ENCODE results near the gene RALGAPA1. TPM values are rescaled to one million over a fixed set of nuclear protein-coding genes. Genes with fewer than 3 reads are reported as not detected.
"Not testable (repeated sequence)": the region's sequence is repeated elsewhere in the genome, so short reads cannot be mapped to it uniquely, and the experiment has no call there.

The RALGAPA1 gene
- total RNA-seq (10 to 100 TPM; 74.0 to 74.2 TPM), polyA plus RNA-seq (10 to 100 TPM; 15.3 to 25.9 (median 17.2) TPM), total RNA-seq (79.5 to 133 (median 92.1) reads per million in 6 experiments)

DNA sequence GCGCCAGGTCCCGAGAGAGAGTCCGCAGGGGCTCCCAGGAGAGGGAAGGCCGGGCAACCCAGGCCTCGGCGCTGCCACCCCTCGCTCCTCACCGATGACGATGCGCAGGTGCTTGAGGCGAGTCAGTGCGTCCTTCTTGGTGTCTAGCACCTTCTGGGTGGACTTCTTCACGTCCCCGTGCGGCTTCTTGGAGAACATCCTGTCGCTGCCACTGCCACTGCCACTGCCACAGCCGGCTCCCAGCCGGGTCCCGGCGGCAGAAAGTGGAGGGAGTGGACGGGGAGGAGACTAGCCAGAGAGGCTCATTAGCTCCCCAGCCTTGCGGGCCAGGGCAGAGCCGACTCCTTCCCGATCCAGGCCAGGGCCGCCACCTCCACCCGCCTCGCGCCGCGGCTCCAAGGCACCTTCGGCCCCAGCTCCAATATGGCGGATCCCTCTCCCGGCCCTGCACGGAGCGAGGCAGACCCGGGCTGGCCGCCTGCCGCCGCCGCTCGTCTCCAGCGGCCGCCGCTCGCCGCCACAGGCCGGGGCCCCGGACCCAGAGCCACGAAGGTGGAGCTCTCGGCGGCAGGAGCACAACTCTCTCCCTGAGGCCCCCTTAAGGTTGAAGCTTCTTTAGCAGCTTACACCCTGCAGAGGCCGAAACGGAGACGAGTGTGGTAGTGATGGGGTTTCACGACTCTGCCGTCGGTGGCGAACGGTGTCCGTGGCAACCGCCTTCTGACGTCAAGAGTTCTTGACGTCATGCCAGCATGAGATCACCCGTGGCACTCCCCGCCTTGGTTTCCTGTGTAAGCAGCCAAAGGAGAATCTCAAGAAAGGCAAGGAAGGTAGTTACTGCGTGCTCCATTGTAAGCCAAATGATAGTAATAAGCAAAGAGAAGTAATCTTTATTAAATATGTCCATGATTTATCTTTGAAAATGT lies at the start of gene RALGAPA1:
Gene RALGAPA1, minus strand, starts transcription at position 658 of the 926 bp plus-strand sequence. Its CDS starts 460 bp downstream, at position 198.
- Mint-ChIP-seq H3K27ac (peak within 1 kb of the TSS; percentile 85 to 99 (median 96)), H3K4me3 (peak within 1 kb of the TSS; percentile 88 to 99 (median 97))

DNA sequence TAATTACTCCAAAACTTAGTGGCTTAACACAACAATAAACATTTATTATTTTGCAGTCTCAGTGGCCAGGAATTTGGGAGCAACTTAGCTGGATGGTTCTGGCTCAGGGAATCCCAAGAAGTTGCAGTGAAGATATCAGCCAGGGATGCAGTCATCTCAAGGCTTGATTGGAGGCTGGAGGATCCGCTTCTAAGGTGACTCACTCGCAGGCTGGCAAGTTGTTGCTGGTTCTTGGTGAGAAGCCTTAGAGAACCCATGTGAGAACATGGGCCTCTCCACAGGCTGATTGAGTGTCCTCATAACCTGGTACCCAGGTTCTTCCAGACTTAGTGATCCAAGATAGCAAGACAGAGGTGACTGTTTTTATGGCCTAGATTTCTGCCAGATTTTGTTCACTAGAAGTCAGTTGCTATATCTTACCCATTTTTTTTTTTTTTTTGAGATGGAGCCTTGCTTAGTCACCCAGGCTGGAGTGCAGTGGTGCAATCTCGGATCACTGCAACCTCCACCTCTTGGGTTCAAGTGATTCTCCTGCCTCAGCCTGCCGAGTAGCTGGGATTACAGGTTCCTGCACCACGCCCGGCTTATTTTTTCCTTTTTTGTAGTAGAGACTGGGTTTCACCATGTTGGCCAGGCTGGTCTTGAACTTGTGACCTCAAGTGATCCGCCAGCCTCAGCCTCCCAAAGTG lies 49.6 kb upstream of the RALGAPA1 start:
- H3K36me3 Mint-ChIP-seq = peaks cover 11 to 60% (median 29%) of the 10 kb centered on the region in 3 donors
- no peak overlapping the region for H3K27ac Mint-ChIP-seq
- no peaks in the 10 kb centered on the region for H3K27me3 Mint-ChIP-seq
- no peak for ATAC-seq
- H3K4me1 Mint-ChIP-seq = peaks cover 0 to 8% (median 4%) of the 10 kb centered on the region in 4 donors
- DNase-seq = no peak
- H3K9me3 Mint-ChIP-seq = no peaks in the 10 kb centered on the region
- POLR2A ChIA-PET = no interaction called here
- no peak overlapping the region for H3K4me3 Mint-ChIP-seq

More for the DNA sequence above, at the start of gene RALGAPA1:
- H3K9me3 Mint-ChIP-seq, H3K27me3 Mint-ChIP-seq, H3K36me3 Mint-ChIP-seq: not testable (repeated sequence)
- peaks cover 15 to 41% (median 36%) of the 10 kb centered on the region in 4 donors for H3K4me1 Mint-ChIP-seq
- ATAC-seq = peak; percentile 93 to 95
- POLR2A ChIA-PET = interaction anchor here (2.5 kb wide), 1 partner anchor 17 kb away, joined by 15 read pairs; the partner anchor contains the start of gene BRMS1L
- peak; percentile 85 to 98 (median 96) for DNase-seq

DNA sequence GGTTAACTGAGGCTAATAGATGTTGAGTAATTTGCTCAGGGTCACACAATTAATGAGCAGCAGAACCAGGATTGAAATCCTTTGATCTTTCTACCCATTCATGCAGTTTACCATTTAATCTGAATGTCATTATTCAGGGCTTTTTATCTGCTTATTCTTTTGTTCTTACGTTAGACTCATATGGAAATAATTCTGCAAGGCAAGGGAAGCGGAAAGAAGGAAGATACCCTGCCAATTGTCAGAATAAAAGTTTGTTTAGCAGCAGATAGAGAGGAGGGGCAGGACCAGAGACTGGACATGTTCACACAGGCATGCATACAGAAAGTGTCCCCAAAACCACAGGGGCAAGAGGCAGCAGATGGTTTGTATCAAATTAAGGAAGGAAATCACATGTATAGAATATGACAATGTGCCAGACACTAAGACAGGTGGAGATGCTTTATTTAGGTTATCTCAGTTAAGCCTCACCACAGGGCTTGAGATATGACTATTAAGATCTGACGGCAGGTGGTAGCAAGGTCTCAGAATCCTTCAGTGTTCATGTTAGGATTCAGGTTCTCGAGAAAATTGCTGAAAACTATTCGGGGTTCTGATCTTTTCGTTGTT lies 46.9 kb upstream of the RALGAPA1 start:
- peaks cover 0 to 4% (median 0%) of the 10 kb centered on the region in 9 donors for H3K9me3 Mint-ChIP-seq
- no peak for ATAC-seq
- H3K4me3 Mint-ChIP-seq = no peak overlapping the region
- peaks cover 0 to 8% (median 4%) of the 10 kb centered on the region in 4 donors for H3K4me1 Mint-ChIP-seq
- H3K27ac Mint-ChIP-seq = peak overlapping the region in 1 of 10 donors; percentile 2
- peaks cover 13 to 59% (median 34%) of the 10 kb centered on the region in 3 donors for H3K36me3 Mint-ChIP-seq
- POLR2A ChIA-PET = no interaction called here
- DNase-seq = no peak
- no peaks in the 10 kb centered on the region for H3K27me3 Mint-ChIP-seq

DNA sequence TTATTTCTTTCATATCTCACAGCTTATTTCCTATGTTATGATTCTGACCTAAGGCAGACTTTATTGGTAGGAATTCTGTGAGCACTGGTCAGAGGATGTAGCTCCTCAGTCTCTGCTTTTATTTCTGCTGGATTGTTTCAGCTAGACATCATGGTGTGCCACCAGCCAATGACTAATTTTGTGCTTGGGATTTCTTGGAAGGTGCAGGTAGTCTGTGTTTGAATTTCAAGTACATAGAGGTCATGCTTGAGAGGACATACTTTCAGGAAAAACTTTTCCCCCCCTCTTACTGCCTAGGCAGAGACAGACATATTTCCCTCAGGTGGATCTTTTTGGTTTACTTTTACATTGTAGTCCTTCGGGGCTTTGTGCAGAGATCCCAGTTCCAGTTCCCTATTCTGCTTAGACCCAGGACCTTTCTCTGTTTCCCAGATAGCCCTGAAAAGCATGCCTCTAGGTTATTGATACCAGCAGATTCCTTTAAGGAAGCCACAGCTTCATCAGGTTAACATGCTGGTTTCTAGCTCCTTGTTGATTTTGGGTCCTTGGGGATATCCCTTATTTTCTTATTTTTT lies 45.7 kb upstream of the RALGAPA1 start:
- no peak overlapping the region for H3K4me3 Mint-ChIP-seq

DNA sequence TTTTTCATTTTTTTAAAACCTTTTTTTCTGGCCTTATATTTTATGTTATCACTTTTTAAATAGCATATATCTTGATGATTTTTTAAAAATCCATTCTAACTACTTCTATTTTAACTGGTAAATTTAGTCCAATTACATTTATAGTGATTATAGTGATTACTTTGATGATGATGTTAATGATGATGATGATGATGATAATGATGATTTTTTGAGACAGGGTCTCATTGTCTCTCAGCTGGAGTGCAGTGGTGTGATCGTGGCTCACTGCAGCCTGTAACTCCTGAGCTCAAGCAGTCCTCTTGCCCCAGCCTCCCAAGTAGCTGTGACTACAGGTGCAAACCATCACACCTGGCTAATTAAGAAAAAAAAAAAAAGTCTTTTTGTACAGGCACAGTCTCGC lies 44.1 kb upstream of the RALGAPA1 start:
- H3K4me3 Mint-ChIP-seq = no peak overlapping the region

More for the DNA sequence above, 45.7 kb upstream of the RALGAPA1 start:
- peaks cover 0 to 4% (median 0%) of the 10 kb centered on the region in 9 donors for H3K9me3 Mint-ChIP-seq
- DNase-seq (no peak), ATAC-seq (no peak)
- peaks cover 16 to 59% (median 44%) of the 10 kb centered on the region in 3 donors for H3K36me3 Mint-ChIP-seq
- H3K4me1 Mint-ChIP-seq = peaks cover 0 to 8% (median 4%) of the 10 kb centered on the region in 4 donors
- no peak overlapping the region for H3K27ac Mint-ChIP-seq
- POLR2A ChIA-PET = no interaction called here
- H3K27me3 Mint-ChIP-seq = no peaks in the 10 kb centered on the region

DNA sequence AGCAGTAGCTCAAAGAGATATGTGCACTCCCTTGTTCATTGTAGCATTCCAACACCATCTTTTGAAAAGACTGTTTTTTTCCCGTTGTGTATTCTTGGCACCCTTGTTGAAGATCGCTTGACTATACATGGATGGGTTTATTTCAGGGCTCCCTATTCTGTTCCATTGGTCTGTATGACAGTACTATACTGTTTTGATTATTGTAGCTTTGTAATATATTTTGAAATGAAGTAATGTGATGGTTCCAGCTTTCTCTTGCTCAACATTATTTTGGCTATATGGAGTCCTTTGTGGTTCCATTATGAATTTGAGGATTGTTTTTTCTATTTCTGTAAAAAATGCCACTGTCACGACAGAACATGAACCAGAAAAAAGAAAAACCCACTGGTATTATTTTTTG lies 42.7 kb upstream of the RALGAPA1 start:
- no peak for ATAC-seq
- no peak overlapping the region for H3K27ac Mint-ChIP-seq
- H3K9me3 Mint-ChIP-seq = peaks cover 0 to 4% (median 0%) of the 10 kb centered on the region in 9 donors
- POLR2A ChIA-PET = no interaction called here
- H3K4me3 Mint-ChIP-seq = no peak overlapping the region
- H3K36me3 Mint-ChIP-seq = peaks cover 22 to 67% (median 46%) of the 10 kb centered on the region in 3 donors
- H3K4me1 Mint-ChIP-seq = peaks cover 0 to 8% (median 4%) of the 10 kb centered on the region in 4 donors
- no peak for DNase-seq
- no peaks in the 10 kb centered on the region for H3K27me3 Mint-ChIP-seq

More for the DNA sequence above, 44.1 kb upstream of the RALGAPA1 start:
- H3K4me1 Mint-ChIP-seq = peaks cover 0 to 8% (median 4%) of the 10 kb centered on the region in 4 donors
- H3K36me3 Mint-ChIP-seq = peaks cover 22 to 60% (median 43%) of the 10 kb centered on the region in 3 donors
- ATAC-seq (no peak), DNase-seq (no peak)
- H3K27ac Mint-ChIP-seq = no peak overlapping the region
- peaks cover 0 to 4% (median 0%) of the 10 kb centered on the region in 9 donors for H3K9me3 Mint-ChIP-seq
- H3K27me3 Mint-ChIP-seq = no peaks in the 10 kb centered on the region
- POLR2A ChIA-PET = no interaction called here

DNA sequence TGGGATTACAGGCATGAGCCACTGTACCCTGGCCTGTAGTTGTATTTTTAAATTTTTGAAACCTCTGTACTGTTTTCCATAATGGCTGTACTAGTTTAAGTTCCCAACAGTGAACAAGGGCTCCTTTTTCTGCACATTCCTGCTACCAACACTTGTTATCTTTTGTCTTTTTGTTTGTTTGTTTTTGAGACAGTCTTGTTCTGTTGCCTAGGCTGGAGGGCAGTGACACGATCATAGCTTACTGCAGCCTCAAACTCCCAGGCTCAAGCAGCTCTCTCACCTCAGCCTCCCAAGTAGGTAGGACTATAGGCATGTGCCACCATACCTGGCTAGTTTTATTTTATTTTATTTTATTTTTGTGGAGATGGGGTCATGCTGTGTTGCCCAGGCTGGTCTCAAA lies 40.0 kb upstream of the RALGAPA1 start:
- Mint-ChIP-seq H3K9me3 (peaks cover 0 to 4% (median 0%) of the 10 kb centered on the region in 9 donors), H3K4me3 (no peak overlapping the region), H3K27ac (no peak overlapping the region), H3K4me1 (peaks cover 0 to 6% (median 2%) of the 10 kb centered on the region in 4 donors), H3K36me3 (peaks cover 32 to 77% (median 67%) of the 10 kb centered on the region in 3 donors), H3K27me3 (no peaks in the 10 kb centered on the region)
- POLR2A ChIA-PET = no interaction called here
- ATAC-seq (no peak), DNase-seq (no peak)

DNA sequence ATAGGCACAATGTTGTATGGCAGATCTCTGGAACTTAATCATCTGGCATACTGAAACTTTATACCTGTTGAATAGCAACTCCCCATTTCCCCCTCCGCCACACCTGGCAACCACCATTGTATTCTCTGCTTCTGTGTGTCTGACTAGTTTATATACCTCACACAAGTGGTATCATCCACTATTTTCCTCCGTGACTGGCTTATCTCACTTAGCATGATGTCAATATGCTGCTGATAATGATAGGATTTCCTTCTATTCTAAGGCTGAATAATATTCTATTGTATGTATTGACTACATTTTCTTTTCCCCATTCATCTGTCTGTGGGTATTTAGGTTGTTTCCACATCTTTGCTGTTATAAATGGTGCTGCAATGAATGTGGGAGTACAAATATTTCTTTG lies 38.5 kb upstream of the RALGAPA1 start:
- Mint-ChIP-seq H3K27ac (no peak overlapping the region), H3K4me1 (peaks cover 0 to 6% (median 2%) of the 10 kb centered on the region in 4 donors), H3K9me3 (peaks cover 0 to 8% (median 6%) of the 10 kb centered on the region in 9 donors), H3K4me3 (no peak overlapping the region), H3K27me3 (no peaks in the 10 kb centered on the region), H3K36me3 (peaks cover 36 to 89% (median 82%) of the 10 kb centered on the region in 3 donors)
- no peak for ATAC-seq
- no peak for DNase-seq
- POLR2A ChIA-PET = no interaction called here

DNA sequence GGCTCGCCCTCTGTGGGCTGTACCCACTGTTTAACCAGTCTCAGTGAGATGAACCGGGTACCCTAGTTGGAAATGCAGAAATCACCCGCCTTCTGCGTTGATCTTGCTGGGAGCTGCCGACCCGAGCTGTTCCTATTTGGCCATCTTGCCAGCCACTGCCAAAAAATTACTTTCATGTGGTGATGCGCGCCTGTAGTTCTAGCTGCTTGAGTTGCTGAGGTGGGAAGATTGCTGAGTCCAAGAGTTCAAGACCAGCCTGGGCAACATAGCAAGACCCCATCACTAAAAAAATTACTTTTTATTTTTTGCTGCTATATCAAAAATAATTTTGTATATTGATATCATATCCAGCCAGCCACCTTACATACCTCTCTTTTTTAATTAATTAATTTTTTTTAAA lies 35.4 kb upstream of the RALGAPA1 start:
- Mint-ChIP-seq H3K36me3 (peaks cover 48 to 90% (median 82%) of the 10 kb centered on the region in 3 donors), H3K27me3 (no peaks in the 10 kb centered on the region), H3K9me3 (peaks cover 4 to 34% (median 29%) of the 10 kb centered on the region in 9 donors), H3K27ac (no peak overlapping the region), H3K4me3 (no peak overlapping the region), H3K4me1 (peaks cover 0 to 6% (median 2%) of the 10 kb centered on the region in 4 donors)
- ATAC-seq (no peak), DNase-seq (no peak)
- POLR2A ChIA-PET = no interaction called here

DNA sequence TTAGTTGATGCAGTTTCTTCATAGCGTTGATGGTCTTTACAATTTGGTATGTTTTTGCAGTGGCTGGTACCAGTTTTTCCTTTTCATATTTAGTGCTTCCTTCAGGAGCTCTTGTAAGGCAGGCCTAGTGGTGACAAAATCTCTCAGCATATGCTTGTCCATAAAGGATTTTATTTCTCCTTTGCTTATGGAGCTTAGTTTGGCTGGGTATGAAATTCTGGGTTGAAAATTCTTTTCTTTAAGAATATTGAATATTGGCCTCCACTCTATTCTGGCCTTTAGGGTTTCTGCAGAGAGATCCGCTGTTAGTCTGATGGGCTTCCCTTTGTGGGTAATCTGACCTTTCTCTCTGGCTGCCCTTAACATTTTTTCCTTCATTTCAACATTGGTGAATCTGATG lies 33.1 kb upstream of the RALGAPA1 start:
- Mint-ChIP-seq H3K36me3 (peaks cover 46 to 94% (median 92%) of the 10 kb centered on the region in 3 donors), H3K9me3 (peaks cover 4 to 40% (median 32%) of the 10 kb centered on the region in 9 donors)
- POLR2A ChIA-PET, ATAC-seq, H3K4me3 Mint-ChIP-seq, H3K27me3 Mint-ChIP-seq, H3K27ac Mint-ChIP-seq, H3K4me1 Mint-ChIP-seq, DNase-seq: not testable (repeated sequence)

DNA sequence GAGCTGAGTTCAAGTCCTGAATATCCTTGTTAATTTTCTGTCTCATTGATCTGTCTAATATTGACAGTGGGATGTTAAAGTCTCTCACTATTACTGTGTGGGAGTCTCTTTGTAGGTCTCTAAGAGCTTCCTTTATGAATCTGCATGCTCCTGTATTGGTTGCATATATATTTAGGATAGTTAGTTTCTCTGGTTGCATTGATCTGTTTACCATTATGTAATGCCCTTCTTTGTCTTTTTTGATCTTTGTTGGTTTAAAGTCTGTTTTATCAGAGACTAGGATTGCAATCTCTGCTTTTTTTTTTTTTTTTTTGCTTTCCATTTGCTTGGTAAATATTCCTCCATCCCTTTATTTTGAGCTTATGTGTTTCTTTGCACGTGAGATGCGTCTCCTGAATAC lies 32.6 kb upstream of the RALGAPA1 start:
- DNase-seq, H3K27ac Mint-ChIP-seq, H3K4me3 Mint-ChIP-seq, ATAC-seq, POLR2A ChIA-PET, H3K27me3 Mint-ChIP-seq, H3K4me1 Mint-ChIP-seq: not testable (repeated sequence)
- peaks cover 46 to 93% (median 91%) of the 10 kb centered on the region in 3 donors for H3K36me3 Mint-ChIP-seq
- peaks cover 4 to 40% (median 32%) of the 10 kb centered on the region in 9 donors for H3K9me3 Mint-ChIP-seq
